Activated CD4-positive, alpha-beta T cell treated with anti-CD3 and anti-CD28 coated beads, Interleukin-10, Interleukin-2, amounts not matched to agents 100 ng/mL and 50 ng/mL, durations not matched to agents 16 hours and 8 hours (primary cell): Measurements from ENCODE around the gene OR5K1.

Source experiments
- DNase-seq: peaks from one replicate; pipeline ENCODE4 v3.0.0-alpha.2; 2020

OR5K1 gene

GRCh38 chr3:98518816-98519215 lies 55.8 kb downstream of the OR5K1 start:
- no peak for DNase-seq

GRCh38 chr3:98519351-98519750 lies 56.4 kb downstream of the OR5K1 start:
- DNase-seq = no peak

GRCh38 chr3:98521897-98522543 lies 59.0 kb downstream of the OR5K1 start:
- peak; percentile 81 for DNase-seq
